ENCODE measurements around the gene STAB2. TPM values are rescaled to one million over a fixed set of nuclear protein-coding genes. Genes with fewer than 3 reads are reported as not detected.

The STAB2 gene
- total RNA-seq, 1 donor from 2014 or later = 0.05 TPM

- ATAC-seq (ENCODE audit: poor library complexity) = no peak
- intact Hi-C loops (cut with DNase I) = no loop called here
- DNase-seq = no peak
These were observed 90.8 kb downstream of the STAB2 start for GRCh38 chr12:103677905-103678304.

GRCh38 chr12:103679421-103680170 lies 92.5 kb downstream of the STAB2 start:
- intact Hi-C loops (cut with DNase I) = no loop called here
- DNase-seq (no peak), ATAC-seq (ENCODE audit: poor library complexity) (peak; percentile 32)

GRCh38 chr12:103680591-103681141 lies 93.6 kb downstream of the STAB2 start:
- peak; percentile 90 for ATAC-seq (ENCODE audit: poor library complexity)
- intact Hi-C loops (cut with DNase I) = no loop called here
- peak; percentile 77 for DNase-seq

GRCh38 chr12:103686026-103686425 lies 99.0 kb downstream of the STAB2 start:
- DNase-seq (no peak), ATAC-seq (ENCODE audit: poor library complexity) (no peak)
- intact Hi-C loops (cut with DNase I) = no loop called here

GRCh38 chr12:103687253-103687652 lies 100.2 kb downstream of the STAB2 start:
- DNase-seq (no peak), ATAC-seq (ENCODE audit: poor library complexity) (no peak)
- intact Hi-C loops (cut with DNase I) = no loop called here

GRCh38 chr12:103688376-103689063 lies 101.4 kb downstream of the STAB2 start:
- DNase-seq (no peak), ATAC-seq (ENCODE audit: poor library complexity) (no peak)
- intact Hi-C loops (cut with DNase I) = no loop called here

- ATAC-seq (ENCODE audit: poor library complexity) (no peak), DNase-seq (no peak)
- intact Hi-C loops (cut with DNase I) = no loop called here
These were observed 103.4 kb downstream of the STAB2 start for GRCh38 chr12:103690426-103690825.

- ATAC-seq (ENCODE audit: poor library complexity) (no peak), DNase-seq (no peak)
- intact Hi-C loops (cut with DNase I) = no loop called here
These were observed 104.0 kb downstream of the STAB2 start for GRCh38 chr12:103691063-103691462.

GRCh38 chr12:103696101-103696500 lies 109.0 kb downstream of the STAB2 start:
- ATAC-seq (ENCODE audit: poor library complexity) (no peak), DNase-seq (no peak)
- intact Hi-C loops (cut with DNase I) = no loop called here

- intact Hi-C loops (cut with DNase I) = no loop called here
- ATAC-seq (ENCODE audit: poor library complexity) (no peak), DNase-seq (no peak)
These were observed 111.1 kb downstream of the STAB2 start for GRCh38 chr12:103697971-103698751.

GRCh38 chr12:103698752-103699560 lies 111.9 kb downstream of the STAB2 start:
- no peak for DNase-seq
- peak; percentile 80 for ATAC-seq (ENCODE audit: poor library complexity)
- intact Hi-C loops (cut with DNase I) = no loop called here

- DNase-seq (no peak), ATAC-seq (ENCODE audit: poor library complexity) (no peak)
- intact Hi-C loops (cut with DNase I) = no loop called here
These were observed 118.0 kb downstream of the STAB2 start for GRCh38 chr12:103705098-103705497.

- DNase-seq = no peak
- no peak for ATAC-seq (ENCODE audit: poor library complexity)
- intact Hi-C loops (cut with DNase I) = no loop called here
These were observed 118.9 kb downstream of the STAB2 start for GRCh38 chr12:103705927-103706326.

- intact Hi-C loops (cut with DNase I) = no loop called here
- DNase-seq (no peak), ATAC-seq (ENCODE audit: poor library complexity) (no peak)
These were observed 120.4 kb downstream of the STAB2 start for GRCh38 chr12:103707446-103707845.

GRCh38 chr12:103710544-103710943 lies 123.5 kb downstream of the STAB2 start:
- intact Hi-C loops (cut with DNase I) = no loop called here
- DNase-seq (no peak), ATAC-seq (ENCODE audit: poor library complexity) (no peak)

- ATAC-seq (ENCODE audit: poor library complexity) (no peak), DNase-seq (no peak)
- intact Hi-C loops (cut with DNase I) = no loop called here
These were observed 125.1 kb downstream of the STAB2 start for GRCh38 chr12:103712216-103712615.

- intact Hi-C loops (cut with DNase I) = no loop called here
- no peak for DNase-seq
- no peak for ATAC-seq (ENCODE audit: poor library complexity)
These were observed 128.4 kb downstream of the STAB2 start for GRCh38 chr12:103715494-103715893.

GRCh38 chr12:103716517-103717196 lies 129.6 kb downstream of the STAB2 start:
- ATAC-seq (ENCODE audit: poor library complexity) = no peak
- no peak for DNase-seq
- intact Hi-C loops (cut with DNase I) = no loop called here

Measured in Right ventricle myocardium superior (tissue), 1 donor.